Transverse colon (tissue), 4 donors: ENCODE results near the gene MGLL.

Experiments
- EP300 ChIP-seq: sonication (generic); formaldehyde crosslinking; IDR thresholded peaks from one replicate; pipeline ENCODE4 v1.6.1; 2017; ENCODE audit warnings: antibody characterized with exemption, low read depth
- POLR2A ChIP-seq: fragments of 450-650 bp; IDR thresholded peaks from one replicate; pipeline ENCODE4 v1.6.1; 2016; ENCODE audit warnings: antibody characterized with exemption, mild to moderate bottlenecking, moderate library complexity
- POLR2AphosphoS5 ChIP-seq, 3 donors: sonication (generic); formaldehyde crosslinking; IDR thresholded peaks; one replicate each; pipeline ENCODE4 v1.6.1; 2016; ENCODE audit warnings: antibody characterized with exemption in 3 of 3
- TF ChIP-seq, protein P1 (sequence below), 5 experiments: fragments of 200-600 bp in 3 of 5; fragments of 450-650 bp in 2 of 5; sonication (generic) in 3 of 5; IDR thresholded peaks; 1 replicate in 2 of 5; 2 replicates in 3 of 5; pipeline ENCODE4 v1.5.1; 2016 to 2017; ENCODE audit warnings: antibody characterized with exemption in 5 of 5, inconsistent platforms in 3 of 5, mild to moderate bottlenecking in 2 of 5, moderate library complexity in 1 of 5

DNA sequence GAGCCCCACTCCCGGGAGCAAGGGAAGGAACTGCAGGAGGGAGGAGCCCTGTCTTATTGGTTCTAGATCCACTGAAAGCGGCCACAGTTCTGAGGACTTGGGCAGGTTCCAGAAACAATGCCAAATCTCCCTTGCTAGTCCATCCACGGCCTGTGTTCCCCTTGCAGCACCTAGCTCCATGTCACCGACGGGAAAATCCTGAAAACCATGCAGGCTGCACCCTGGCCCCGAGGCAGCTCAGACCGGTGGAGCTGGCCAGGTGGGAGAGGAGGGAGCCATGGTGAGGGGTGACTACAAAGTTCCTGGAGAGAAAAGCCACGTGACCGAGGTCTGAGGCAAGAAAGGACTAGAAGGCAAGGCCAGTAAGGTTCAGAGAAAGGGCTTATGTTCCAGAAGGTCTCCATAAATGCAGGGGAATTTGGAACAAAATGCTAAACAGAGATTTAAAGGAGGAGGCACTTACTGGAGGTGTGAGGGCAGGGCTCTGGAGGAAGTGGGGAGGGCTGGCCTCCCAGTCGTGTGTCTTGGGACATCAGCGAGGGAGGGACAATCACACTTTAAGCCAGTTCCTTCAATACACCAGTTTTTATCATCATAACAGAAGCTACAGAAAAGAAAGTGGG, 5.4 kb downstream of the MGLL start:
- TF ChIP-seq, protein P1, sequence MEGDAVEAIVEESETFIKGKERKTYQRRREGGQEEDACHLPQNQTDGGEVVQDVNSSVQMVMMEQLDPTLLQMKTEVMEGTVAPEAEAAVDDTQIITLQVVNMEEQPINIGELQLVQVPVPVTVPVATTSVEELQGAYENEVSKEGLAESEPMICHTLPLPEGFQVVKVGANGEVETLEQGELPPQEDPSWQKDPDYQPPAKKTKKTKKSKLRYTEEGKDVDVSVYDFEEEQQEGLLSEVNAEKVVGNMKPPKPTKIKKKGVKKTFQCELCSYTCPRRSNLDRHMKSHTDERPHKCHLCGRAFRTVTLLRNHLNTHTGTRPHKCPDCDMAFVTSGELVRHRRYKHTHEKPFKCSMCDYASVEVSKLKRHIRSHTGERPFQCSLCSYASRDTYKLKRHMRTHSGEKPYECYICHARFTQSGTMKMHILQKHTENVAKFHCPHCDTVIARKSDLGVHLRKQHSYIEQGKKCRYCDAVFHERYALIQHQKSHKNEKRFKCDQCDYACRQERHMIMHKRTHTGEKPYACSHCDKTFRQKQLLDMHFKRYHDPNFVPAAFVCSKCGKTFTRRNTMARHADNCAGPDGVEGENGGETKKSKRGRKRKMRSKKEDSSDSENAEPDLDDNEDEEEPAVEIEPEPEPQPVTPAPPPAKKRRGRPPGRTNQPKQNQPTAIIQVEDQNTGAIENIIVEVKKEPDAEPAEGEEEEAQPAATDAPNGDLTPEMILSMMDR (IDR thresholded peaks at IDR 0.05) = no peak
- no peak for TF ChIP-seq EP300
- no peak for TF ChIP-seq POLR2A
- TF ChIP-seq POLR2AphosphoS5 (IDR thresholded peaks at IDR 0.05) = no peak
